ENCODE measurements around the gene CHD5.
A peak's percentile ranks its signal among the peaks of the same experiment; 100 is the strongest.

DNA sequence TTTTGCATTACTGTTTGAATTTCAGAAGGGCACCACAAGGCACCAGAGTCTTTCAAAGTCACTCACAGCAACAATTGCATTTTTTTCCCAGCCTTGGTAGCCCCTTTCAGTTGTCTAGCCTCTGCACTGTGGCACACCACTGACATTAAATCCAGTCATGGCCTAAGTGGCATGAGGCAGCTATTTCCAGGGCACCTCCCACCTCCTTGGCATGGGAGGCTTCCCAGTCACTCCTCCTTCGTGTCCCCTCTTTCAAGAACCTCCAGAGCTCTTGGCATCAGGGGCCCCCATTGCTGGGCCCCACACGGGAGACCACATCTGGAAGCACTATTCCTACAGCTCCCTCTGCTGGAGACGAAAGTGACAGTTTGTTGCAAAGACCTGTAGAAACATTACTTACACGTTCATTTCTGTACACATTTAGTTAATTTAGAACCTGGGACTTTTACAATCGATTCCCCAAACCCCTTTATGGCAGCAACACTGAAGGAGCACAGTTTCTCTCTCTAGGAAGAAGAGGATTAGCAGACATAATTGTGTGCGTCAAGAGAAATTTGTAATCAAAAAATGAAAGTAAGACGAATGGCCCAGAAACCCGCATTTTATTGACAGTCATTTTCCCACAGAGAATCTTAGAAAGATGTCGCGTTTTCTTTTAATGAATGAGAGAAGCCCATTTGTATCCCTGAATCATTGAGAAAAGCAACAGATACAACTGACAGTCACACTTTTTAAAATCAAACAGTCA is 5.7 kb upstream of the CHD5 start:
- TF ChIP-seq CEBPB (IDR thresholded peaks at IDR 0.05; ENCODE audit: low read depth) (no peak), RAD21 (IDR thresholded peaks at IDR 0.05; ENCODE audit: low read depth) (peak; percentile 67), ZNF274 (IDR thresholded peaks at IDR 0.05; ENCODE audit: low read depth, low read length) (no peak), SP1 (IDR thresholded peaks at IDR 0.05; ENCODE audit: low read depth) (no peak), POLR2A (IDR thresholded peaks at IDR 0.05; ENCODE audit: borderline replicate concordance, extremely low read depth, insufficient read depth, insufficient read length) (no peak), TCF7L2 (IDR thresholded peaks at IDR 0.05; ENCODE audit: borderline replicate concordance, extremely low read depth, insufficient read depth, insufficient read length) (no peak), POLR2AphosphoS5 (IDR thresholded peaks at IDR 0.05; ENCODE audit: low read depth, low read length) (0 out of 2 replicates have a peak, but pooled peaks have one; percentile 14)
- TF ChIP-seq, protein P1, sequence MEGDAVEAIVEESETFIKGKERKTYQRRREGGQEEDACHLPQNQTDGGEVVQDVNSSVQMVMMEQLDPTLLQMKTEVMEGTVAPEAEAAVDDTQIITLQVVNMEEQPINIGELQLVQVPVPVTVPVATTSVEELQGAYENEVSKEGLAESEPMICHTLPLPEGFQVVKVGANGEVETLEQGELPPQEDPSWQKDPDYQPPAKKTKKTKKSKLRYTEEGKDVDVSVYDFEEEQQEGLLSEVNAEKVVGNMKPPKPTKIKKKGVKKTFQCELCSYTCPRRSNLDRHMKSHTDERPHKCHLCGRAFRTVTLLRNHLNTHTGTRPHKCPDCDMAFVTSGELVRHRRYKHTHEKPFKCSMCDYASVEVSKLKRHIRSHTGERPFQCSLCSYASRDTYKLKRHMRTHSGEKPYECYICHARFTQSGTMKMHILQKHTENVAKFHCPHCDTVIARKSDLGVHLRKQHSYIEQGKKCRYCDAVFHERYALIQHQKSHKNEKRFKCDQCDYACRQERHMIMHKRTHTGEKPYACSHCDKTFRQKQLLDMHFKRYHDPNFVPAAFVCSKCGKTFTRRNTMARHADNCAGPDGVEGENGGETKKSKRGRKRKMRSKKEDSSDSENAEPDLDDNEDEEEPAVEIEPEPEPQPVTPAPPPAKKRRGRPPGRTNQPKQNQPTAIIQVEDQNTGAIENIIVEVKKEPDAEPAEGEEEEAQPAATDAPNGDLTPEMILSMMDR (IDR thresholded peaks at IDR 0.05 in 2 of 3, conservative IDR thresholded peaks at IDR 0.05 in 1 of 3; ENCODE audit: borderline replicate concordance in 1 of 3, insufficient read depth in 1 of 3, low read depth in 2 of 3, low read length in 2 of 3) = peak; percentile 61 to 70 (median 68); a peak in 5 of 6 replicates
- TF ChIP-seq, protein P2, sequence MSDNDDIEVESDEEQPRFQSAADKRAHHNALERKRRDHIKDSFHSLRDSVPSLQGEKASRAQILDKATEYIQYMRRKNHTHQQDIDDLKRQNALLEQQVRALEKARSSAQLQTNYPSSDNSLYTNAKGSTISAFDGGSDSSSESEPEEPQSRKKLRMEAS (IDR thresholded peaks at IDR 0.05) = no peak
- TF ChIP-seq, protein P3, sequence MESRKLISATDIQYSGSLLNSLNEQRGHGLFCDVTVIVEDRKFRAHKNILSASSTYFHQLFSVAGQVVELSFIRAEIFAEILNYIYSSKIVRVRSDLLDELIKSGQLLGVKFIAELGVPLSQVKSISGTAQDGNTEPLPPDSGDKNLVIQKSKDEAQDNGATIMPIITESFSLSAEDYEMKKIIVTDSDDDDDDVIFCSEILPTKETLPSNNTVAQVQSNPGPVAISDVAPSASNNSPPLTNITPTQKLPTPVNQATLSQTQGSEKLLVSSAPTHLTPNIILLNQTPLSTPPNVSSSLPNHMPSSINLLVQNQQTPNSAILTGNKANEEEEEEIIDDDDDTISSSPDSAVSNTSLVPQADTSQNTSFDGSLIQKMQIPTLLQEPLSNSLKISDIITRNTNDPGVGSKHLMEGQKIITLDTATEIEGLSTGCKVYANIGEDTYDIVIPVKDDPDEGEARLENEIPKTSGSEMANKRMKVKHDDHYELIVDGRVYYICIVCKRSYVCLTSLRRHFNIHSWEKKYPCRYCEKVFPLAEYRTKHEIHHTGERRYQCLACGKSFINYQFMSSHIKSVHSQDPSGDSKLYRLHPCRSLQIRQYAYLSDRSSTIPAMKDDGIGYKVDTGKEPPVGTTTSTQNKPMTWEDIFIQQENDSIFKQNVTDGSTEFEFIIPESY (IDR thresholded peaks at IDR 0.05; ENCODE audit: extremely low read depth, insufficient replicate concordance, low read length) = no peak
